Fibroblast of mammary gland (primary cell): Measurements from ENCODE around the gene PRKCB.
"Not testable (repeated sequence)": the region's sequence is repeated elsewhere in the genome, so short reads cannot be mapped to it uniquely, and the experiment has no call there.

ENCODE experiments used
- DNase-seq: peaks from one replicate; pipeline ENCODE4 v3.0.0-alpha.2; 2010; ENCODE audit warnings: low read depth
- H3K4me3 ChIP-seq: 2 replicates; pipeline ENCODE4 v1.5.1; 2011; ENCODE audit warnings: low read depth, mild to moderate bottlenecking, low read length, moderate library complexity; ENCODE audit not compliant: control insufficient read depth
- CTCF ChIP-seq: conservative IDR thresholded peaks from 2 replicates; pipeline ENCODE4 v1.5.1; 2011; ENCODE audit warnings: low read depth, low read length, inconsistent platforms; ENCODE audit not compliant: control insufficient read depth, insufficient read depth

PRKCB gene

GRCh38 chr16:24024971-24025370 lies 189.2 kb downstream of the PRKCB start:
- no peak for TF ChIP-seq CTCF
- no peak overlapping the region for H3K4me3 ChIP-seq
- no peak for DNase-seq

- H3K4me3 ChIP-seq, result no peak overlapping the region
- no peak for DNase-seq
- no peak for TF ChIP-seq CTCF
Observed at GRCh38 chr16:24027466-24027865, 191.7 kb downstream of the PRKCB start.

GRCh38 chr16:24029841-24030240 lies 194.1 kb downstream of the PRKCB start:
- H3K4me3 ChIP-seq, DNase-seq: not testable (repeated sequence)

GRCh38 chr16:24035127-24035842 lies 199.5 kb downstream of the PRKCB start:
- no peak for DNase-seq
- no peak for TF ChIP-seq CTCF
- H3K4me3 ChIP-seq, result no peak overlapping the region

GRCh38 chr16:24036038-24036543 lies 200.3 kb downstream of the PRKCB start:
- TF ChIP-seq CTCF, result no peak
- DNase-seq, result no peak
- no peak overlapping the region for H3K4me3 ChIP-seq

- DNase-seq, result peak; percentile 44
- H3K4me3 ChIP-seq, result no peak overlapping the region
- peak; percentile 70 for TF ChIP-seq CTCF
Observed at GRCh38 chr16:24036614-24037013, 200.8 kb downstream of the PRKCB start.

- no peak overlapping the region for H3K4me3 ChIP-seq
- no peak for DNase-seq
- TF ChIP-seq CTCF, result no peak
Observed at GRCh38 chr16:24037335-24037734, 201.6 kb downstream of the PRKCB start.
